NCI-H1694 (cell line): ENCODE data around the gene CLDN20.

ENCODE experiments used
- DNase-seq: peaks from one replicate; lab custom pipeline; 2025; lab: John Stamatoyannopoulos, UW

Gene CLDN20

DNA sequence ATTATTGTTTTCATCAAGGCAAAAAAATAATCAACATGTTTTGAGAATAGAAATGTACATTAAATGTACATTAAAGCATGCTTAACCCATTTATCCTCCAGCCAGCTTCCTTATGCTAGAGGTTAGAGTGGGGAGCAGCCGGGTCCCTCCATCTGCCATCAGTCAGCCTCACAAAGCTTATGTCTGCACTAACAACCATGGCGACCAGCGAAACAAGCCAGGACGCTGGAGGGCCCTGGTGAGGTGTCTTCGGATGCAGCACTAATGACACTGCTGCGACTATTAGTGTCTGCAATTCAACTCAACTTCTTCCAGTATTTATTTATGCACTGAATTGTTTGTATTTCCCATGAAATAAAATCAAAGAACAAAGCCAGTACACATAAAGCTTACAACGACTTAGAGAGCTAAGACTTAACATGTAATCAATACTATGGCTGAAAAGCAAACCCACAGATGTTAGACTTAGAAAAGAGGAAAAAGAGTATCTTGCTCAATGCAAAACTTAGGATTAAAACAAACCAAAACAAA is 6.8 kb downstream of the CLDN20 start:
- no peak for DNase-seq

DNA sequence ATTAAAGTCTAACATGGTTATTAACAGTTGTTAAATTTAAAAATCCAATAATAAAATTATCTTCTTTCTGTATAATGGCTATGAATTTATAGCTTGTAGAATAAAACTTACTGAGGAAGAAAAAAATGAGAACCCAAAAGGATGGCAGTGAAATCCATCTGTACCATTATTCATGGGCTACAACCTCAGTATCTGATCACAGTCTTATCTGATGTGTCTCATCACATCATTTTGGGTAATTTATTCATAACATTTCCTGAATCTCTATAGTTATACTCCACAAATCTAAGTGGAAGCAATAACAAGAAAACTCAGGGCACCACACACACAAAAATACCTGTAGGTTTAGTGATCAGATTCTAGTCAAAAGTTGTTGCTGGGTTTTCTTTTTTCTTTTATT is 7.3 kb downstream of the CLDN20 start:
- DNase-seq = no peak

DNA sequence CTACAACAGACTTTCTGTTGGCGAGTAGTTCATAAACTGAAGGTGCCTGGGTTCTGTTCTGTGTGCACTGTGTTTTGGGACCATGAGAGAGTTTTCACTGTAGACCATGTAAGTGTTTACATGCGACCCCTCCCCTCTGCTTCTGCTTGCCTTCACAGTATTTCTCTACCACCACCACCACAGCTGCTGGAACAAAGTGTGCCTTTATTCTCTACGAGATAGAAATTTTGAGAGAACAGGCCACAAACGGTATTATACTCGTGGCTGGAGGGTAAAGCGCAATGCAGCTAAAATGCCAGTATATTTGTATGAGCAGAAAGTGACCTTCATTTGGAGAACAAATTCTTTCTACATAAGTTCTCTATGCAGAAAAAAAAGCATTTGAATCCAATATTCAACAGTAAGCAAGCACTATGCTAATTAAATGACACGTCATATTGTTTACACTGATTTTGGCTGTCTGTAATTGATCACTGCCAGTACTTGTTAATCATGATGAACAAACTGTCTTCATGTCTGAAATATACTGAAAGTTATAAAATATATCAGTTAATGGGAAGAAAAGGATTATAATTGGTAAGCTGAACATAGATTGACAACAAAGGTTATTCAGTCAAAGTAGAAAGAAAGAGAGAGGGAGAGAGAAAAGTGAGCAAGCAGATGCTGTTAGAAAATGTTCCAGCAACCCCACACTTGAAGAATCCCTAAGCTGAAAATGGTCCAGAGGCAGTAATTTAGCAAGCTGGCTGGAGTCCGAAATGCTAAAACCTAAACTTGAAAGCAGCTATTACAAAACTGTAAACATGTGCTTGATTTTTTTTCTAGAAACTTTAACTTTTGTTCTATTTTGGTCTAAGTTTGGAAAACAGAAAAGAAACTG is 8.8 kb downstream of the CLDN20 start:
- no peak for DNase-seq

DNA sequence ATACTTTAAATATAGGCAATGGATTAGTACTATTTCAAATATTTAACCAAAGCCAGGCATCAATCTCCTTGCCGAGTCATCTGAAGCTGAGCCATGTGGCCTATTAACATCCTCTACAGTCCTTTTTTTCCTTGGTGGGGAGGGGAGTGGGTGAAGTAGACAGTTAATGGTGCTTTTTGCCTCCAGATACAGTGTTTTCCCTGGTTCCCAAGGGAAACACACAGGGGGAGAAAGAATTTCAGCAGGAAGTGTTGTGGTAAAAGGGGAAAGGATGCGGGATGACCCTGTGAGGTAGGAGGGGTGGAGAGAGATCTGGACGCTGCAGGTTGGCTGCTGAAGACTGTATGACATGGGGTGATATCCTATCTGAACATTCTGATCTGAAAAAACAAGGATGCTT is 9.6 kb downstream of the CLDN20 start:
- DNase-seq = no peak

DNA sequence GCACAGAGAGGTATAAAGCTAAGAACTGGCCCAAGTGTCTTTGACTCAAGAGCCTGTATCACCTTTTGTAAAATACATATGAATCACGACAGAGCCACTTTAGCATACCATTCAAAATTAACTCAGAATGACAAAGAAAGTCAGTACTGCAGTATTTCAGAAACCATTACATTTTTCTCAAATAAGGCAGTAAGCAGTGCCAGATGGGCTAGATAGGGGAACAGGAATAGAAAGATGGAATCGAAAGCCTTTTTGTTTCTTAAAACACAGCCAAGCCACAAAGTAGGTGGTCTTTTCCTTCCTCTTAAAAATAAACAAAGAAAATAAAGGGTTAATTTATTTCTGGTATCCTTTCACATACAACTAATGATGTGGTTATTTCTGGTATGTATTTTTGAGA is 10.3 kb downstream of the CLDN20 start:
- DNase-seq = no peak

- no peak for DNase-seq
Measured at GRCh38 chr6:155274533-155274932, 10.7 kb downstream of the CLDN20 start.

GRCh38 chr6:155275808-155276480 is 12.1 kb downstream of the CLDN20 start:
- no peak for DNase-seq

DNA sequence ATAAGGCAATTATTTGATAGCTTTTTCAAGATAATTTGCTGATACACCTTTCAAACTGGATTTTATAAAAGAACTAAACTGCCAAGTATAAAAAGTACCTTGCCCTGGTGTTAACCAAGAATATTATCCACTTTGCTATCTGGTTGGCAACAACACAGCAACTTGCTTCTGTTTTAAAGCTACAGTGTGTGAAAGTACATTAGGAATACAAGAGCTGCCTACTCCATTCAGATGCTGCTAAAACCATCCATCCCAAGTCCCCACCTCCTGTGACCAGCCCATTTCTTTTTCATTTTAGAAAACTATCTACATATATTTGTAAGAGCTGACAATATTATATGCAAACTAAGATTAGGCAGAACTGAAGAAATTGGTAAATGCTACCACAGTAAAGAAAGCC is 12.8 kb downstream of the CLDN20 start:
- DNase-seq = no peak

DNA sequence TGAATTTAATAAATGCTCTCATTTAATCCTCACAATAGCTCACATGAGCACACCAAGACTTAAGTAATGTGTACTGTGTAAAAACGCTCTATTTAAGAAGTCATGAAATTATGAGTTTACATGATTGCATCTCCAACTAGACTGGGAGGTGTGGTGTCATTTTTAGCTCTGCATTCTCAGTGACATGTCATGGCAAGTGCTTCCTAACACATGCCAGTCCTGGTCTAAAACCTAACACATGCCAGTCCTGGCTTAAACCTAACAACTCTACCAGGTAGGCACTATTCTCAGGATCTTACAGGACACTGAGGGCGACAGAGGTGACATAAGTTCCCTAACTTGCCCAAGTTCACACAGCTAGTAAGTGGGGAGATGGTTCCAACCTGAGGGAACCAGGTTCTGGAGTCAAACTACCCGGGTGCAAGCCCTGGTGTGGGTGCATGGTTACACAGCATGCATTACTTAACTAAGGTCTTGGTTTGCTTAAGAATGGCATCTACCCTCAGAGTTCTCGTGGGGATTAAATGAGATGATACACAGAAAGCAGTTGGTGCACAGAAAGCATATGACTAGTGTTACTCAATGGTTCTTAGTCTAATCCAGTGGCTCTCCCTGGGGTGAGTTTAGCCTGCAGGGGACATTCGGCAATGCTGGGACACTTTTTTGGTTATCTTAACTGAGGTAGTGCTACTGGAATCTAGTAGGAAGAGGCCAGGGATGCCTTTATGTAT is 14.7 kb downstream of the CLDN20 start:
- DNase-seq = no peak

DNA sequence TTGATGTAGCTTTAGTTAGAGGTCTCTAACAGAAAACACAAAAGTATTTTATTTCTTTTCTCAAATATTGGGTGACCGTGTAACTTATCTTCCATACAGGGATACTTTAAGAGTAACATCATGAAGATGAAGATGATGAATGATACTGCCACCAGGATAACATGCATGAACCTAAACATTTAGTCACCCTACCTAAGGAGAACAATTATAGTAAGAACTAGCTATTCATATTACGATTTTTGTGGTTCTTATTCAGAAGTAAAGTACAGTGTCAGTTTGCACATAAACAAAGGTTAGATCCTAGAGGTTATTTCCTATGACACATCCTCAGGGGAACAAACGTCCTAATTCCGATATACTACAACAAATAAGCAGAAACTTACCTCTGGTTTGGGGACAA is 21.0 kb downstream of the CLDN20 start:
- DNase-seq = no peak

DNA sequence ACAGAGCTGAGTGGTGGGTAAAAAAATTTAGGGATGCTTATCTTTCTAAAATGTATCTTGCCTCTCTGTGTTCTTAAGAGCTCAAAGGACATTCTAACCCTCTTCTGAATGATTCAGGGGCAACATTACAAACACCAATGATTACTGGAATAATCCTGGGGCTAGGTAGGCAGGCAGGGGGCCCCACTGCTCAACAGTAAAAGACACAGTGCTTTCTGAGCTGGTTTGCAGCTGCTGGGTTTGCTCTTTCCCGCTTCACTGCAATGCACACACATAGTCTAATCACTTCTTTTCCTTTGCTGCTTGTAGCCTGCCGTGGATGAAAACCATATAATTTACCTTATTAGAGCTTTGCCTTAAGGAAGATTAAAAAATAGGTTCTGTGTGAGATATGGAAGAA is 23.9 kb downstream of the CLDN20 start:
- DNase-seq = no peak

DNA sequence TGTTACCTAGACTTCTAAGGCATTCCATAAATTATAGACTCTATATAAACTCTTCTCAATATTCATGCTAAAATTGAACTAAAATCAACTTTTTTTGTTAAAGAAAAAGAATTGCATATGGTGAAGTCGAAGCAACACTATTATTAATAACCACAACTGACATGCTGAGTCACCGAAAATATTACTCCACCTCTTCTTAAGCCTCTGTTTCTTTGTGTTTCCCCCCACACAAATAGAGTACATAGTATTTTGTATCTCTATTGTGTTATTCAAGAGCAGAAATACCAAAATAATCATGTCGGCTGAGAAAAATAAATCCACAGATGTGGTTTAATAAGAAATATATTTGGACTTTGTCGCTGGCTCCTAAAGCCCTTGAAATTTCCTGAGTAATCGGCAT is 26.7 kb downstream of the CLDN20 start:
- DNase-seq = no peak

DNA sequence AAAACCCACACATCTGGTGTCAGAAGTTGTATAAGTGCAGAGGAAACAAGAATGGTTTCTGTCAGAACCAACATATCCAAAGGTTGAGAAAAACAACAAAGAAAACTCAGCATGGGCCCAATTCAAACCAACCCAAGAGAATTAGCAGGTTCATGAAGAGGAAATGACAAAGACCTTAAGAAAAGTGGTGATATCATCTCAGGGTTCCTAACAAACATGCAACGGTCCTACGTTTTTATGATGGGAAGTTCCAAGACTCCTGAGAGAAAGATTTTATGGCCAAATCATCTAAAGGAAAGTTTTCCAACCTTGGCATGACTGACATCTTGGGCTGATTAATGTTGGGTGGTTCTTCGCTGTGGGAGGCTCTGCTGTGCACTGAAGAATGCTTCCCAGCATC is 27.5 kb downstream of the CLDN20 start:
- DNase-seq = no peak

- DNase-seq = no peak
Measured at GRCh38 chr6:155292711-155293110, 28.9 kb downstream of the CLDN20 start.

DNA sequence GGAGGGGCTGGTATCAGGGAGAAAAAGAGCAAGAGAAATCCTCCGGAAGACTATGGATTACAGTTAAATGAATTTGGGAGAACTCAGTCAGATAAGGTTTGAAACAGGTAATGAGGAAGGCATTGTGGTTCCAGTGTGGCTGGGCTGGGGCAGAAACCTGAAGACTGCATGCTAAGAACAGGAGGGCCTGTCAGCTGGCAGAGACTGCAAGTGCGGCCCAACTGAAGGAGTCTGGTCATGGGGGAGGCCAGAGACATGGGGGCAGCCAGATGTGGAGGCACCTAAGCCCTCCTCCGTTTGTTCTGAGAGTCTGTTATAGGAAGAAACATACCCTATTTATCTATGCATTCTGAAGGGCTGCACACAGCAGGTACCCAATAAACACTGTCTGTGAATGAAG is 33.9 kb downstream of the CLDN20 start:
- no peak for DNase-seq

- no peak for DNase-seq
Measured at GRCh38 chr6:155301867-155302266, 38.1 kb downstream of the CLDN20 start.

DNA sequence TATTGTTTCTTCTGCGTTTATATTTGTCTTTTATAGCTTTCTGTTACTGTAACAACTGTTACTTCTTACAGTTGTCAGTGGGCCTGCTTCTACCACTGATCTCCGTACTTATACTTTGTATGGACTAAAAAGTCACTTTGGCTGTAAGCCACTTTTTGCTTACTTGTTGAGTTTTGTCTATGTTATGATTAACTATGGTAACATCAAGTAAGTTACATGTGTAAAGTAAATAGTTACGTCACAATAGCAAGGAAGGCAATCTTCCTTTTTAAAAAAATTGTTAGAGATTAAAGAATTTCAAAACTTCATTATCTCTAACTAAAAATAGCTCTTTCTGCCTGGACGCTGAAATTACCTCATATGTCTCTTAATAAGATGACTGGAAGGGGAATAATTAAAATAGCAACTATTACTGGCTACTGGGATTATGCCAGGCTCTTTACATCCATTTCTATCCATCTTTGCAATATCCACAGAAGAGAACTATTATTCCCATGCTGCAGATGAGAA is 39.6 kb downstream of the CLDN20 start:
- DNase-seq = no peak

GRCh38 chr6:155306958-155307357 is 43.1 kb downstream of the CLDN20 start:
- DNase-seq = no peak

- no peak for DNase-seq
Measured at GRCh38 chr6:155309150-155309549, 45.3 kb downstream of the CLDN20 start.

GRCh38 chr6:155310596-155310995 is 46.8 kb downstream of the CLDN20 start:
- DNase-seq = no peak

DNA sequence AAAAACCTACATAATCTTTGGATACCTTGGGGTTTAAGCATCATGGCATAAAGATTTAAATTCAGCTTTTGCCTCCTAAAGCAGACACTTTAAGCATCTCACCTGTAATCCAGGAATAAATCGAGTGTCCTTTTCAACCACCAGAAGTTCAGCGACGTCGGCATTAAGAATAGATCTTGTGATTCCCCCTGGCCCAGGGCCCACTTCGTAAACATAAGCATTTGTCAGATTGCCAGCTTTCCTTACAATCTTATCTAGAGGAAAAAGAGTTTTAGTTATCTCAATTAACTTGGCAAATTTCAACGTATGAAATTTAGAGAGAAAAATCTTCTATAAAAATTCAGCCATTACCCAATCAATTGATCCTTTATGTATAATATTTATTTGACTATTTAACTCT is 47.3 kb downstream of the CLDN20 start:
- DNase-seq = no peak

GRCh38 chr6:155311583-155311982 is 47.8 kb downstream of the CLDN20 start:
- no peak for DNase-seq
